Left colon (tissue), 2 donors: ENCODE data around the gene PDE3B. TPM values are rescaled to one million over a fixed set of nuclear protein-coding genes. Genes with fewer than 3 reads are reported as not detected.

Source experiments
- total RNA-seq, 2 donors: library from RNA; stranded (reverse); fragmentation: NEBNext Ultra II Directional; extraction: Animal tissue kit (Norgen Biotek cat#: 25700); gene quantifications; one replicate each; pipeline ENCODE4 v1.2.1, GENCODE V29; 2021
- donor health status: DM: no; HTN: no; CAD: no.
- donor health status: DM: yes; HTN: yes; CAD: no.

Gene PDE3B
- total RNA-seq, 2 donors from 2014 or later: 23.9 to 32.9 TPM

Other genes with a start within 250 kb of the PDE3B start
- gene COPB1, start 144.0 kb upstream of the PDE3B start, total RNA-seq: 10 to 100 TPM; 82.4 to 83.8 TPM
- 100 to 1,000 TPM; 102 to 113 TPM for gene PSMA1, start 123.4 kb upstream of the PDE3B start, total RNA-seq
- gene CYP2R1, start 248.4 kb downstream of the PDE3B start, total RNA-seq: 10 to 100 TPM; 19.1 to 21.8 TPM